SHP77 treated with DMSO at 0.1 percent for 48 hours (cell line): ENCODE measurements around the gene GABBR2.
"Not testable (repeated sequence)": the region's sequence is repeated elsewhere in the genome, so short reads cannot be mapped to it uniquely, and the experiment has no call there.

Experiments
- DNase-seq: peaks from one replicate; lab custom pipeline; 2025; lab: John Stamatoyannopoulos, UW

GABBR2 gene

DNA sequence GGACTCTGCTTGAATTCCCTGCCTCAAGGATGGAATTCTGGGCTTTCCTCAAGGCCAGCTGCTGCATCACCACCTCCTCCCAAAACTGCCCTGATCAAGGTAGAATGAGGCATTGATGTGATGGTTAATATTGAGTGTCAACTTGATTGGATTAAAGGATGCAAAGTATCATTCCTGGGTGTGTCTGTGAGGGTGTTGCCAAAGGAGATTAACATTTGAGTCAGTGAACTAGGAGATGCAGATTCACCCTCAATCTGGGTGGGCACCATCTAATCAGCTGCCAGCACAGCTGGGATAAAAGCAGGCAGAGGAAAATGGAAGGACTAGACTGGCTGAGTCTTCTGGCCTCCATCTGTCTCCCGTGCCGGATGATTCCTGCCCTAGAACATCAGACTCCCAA is 23.9 kb downstream of the GABBR2 start:
- DNase-seq: not testable (repeated sequence)

DNA sequence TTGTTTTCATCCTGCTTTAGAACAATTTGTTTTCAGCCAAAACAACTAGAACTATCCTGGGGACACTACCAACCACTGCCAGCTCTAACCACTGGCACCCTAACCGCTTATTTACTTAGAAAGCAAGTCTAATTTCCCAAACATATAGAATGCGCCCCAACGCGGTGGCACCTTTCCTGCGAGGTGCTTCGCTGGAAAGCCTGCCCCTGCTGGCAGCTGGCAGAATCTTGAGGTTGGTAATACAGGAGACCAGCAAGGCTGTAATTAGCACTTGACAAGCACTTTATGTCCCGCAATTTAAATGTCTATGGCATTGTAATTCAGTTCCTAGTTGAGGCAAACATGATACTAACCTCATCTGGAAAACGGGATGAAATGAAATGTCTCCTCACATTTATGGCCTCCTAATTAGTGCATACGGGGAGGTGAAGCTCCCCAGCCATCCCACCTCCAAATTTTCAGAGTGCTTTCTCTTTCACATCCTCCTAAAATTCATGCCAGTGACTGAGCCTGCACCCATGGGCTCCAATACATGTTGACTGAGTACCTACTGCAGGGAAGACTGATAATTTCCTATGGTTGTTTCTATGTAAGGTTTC is 30.4 kb downstream of the GABBR2 start:
- no peak for DNase-seq

DNA sequence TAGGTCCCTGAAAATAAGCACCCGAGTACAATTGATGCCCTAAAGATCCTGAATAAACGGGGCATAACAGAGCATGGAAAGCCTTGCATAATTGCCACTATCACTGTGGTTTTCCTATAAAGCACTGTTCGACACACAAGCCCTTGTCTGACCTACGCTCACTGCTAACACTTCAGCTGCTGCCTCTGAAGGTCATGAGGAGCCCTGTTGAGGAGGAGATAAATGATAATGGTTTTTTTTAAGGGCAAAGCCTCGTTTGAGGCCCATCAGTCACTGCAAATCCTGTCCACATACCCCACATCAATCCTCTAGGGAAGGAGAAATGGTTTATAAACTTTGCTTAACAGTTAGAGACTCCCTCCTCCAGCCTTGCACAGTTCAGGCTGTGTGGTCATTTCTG is 35.1 kb downstream of the GABBR2 start:
- DNase-seq: no peak

DNA sequence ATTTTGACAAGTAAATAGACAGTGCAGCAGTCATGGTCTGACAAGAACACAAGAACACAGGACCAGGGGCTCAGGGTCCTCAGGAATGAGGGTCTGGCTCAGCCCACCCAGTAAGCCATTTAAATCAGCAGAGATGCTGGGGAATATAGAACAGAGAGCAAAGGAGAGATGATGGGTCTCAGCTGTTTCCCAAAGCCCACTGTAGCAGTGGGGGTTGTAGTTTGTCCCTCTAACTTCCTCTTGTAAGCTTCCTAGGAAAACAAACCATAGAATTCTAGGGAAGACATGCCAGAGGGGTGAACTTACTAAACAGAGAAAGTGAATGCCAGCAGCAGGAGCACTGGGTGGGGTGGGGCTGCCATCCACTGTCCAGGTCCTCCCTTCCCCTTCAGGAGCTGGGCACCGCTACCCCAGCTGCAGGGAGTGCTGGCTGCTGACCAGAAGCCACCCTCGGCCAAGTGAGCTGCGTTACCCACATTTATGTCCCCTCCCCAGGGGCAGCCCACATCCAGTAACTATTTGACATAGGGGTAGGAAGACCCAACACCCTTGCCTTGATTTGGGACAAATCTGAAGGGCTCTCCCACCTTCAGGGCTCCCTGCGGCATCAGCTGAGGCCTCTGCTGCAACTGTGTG is 41.6 kb downstream of the GABBR2 start:
- no peak for DNase-seq

DNA sequence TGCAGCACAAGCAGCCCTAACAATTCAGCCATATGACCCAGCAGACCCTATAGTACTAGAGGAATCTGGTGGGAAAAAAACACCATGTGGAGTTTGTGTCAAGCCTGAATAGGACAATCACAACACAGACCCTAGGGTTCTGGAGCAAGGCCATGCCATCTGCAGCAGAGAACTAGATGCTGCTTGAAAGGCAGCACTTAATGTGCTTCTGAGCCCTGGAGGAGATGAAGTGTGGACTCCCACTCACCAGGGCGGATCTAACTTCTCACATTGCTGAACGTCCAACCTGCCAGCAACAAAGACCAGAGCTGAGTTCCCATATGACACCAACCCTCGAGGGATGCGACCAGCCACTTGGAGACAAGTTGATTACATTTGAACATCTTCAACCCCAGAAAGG is 43.2 kb downstream of the GABBR2 start:
- DNase-seq: no peak

DNA sequence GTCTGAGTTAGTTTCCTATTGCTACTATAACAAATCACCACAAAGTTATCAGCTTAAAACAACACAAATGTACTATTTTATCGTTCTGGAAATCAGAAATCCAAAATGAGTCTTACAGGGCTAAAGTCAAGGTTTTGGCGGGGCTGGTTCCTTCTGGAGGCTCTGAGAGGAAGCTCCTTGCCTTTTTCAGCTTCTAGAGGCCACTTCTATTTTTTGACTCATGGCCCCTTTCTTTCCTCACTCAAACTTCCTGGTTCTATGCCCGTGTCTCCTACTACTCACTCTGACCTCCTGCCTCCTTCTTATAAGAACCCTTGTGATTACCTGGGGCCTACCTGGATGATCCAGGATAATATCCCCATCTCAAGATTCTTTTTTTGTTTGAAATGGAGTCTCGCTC is 48.2 kb downstream of the GABBR2 start:
- no peak for DNase-seq

DNA sequence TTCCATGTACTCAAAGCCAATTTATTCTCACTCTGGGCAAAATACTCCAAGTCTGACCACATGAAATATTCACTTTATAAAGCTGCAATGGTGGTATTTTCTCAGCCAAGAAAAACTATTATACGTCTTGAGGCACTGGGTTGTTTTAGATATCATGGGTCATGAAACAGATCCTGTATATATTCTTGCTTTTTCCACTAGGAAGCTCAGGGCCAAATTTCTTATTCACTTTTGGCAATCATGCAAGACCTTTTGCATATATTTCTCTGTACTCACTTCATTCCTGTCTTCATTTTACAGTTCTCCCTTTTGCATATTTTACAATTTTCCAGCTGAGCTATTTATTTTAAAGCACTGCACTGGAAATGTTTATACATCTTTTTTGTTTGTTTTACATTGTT is 49.8 kb downstream of the GABBR2 start:
- DNase-seq: no peak

DNA sequence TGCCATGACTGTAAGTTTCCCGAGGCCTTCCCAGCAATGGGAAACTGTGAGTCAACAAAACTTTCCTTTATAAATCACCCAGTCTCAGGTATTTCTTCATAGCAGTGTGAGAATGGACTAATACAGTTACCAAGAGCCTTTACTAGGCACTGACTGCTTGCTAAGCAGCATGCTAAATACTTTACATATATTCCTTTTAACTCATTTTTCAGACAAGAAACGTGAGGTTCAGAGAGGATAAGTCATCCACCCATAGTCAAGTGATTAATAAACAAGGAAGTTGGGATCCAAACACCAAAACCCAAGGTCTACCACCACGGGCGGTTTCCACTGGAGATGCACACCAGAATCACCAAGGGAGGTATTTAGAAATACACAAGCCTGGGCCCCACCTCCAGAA is 50.8 kb downstream of the GABBR2 start:
- no peak for DNase-seq

DNA sequence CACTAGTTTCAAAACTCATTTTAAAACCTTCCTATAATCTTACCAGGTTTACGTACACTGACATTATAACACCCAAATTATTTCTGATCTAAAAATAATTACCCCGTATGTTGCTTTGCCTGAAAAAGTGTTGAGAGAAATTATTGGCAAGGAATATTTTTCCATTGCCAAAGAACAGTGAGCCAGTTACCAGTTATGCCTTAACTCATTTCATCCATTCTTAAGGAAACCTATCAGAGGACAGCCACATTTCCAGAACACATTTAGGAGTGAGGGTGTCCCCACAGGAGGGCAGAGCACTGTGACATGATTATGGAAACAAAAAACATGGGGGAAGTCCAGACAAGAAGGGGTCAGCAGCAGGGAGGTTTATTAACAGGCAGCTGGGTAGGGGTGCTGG is 52.2 kb downstream of the GABBR2 start:
- DNase-seq: no peak

DNA sequence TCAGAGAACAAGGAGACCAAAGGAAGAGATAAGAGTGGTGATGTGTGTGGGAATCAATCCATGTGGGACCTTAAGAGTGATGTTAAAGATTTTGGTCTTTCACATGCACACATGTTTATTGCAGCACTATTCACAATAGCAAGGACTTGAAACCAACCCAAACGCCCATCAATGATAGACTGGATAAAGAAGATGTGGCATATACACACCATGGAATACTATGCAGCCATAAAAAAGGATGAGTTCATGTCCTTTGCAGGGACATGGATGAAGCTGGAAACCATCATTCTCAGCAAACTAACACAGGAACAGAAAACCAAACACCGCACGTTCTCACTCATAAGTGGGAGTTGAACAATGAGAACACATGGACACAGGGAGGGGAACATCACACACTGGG is 53.3 kb downstream of the GABBR2 start:
- DNase-seq: not testable (repeated sequence)

DNA sequence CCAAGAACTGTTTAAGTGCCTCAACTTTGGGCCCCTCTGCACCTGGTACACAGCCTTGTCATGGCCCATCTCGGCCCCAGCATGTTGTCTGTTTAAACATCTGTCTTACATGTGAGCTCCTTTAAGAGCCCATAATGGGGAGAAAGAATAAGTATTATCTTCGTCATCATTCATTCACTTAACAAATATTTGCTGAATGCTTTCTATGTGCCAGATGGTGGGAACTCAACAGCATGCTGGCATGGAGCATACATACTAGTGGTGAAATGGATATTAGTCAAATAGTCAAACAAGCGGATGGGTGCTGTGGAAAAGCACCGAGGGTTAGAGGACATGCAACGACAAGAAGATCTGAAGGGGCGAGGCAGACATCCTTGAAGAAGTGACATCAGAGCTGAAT is 54.5 kb downstream of the GABBR2 start:
- peak; percentile 96 for DNase-seq

DNA sequence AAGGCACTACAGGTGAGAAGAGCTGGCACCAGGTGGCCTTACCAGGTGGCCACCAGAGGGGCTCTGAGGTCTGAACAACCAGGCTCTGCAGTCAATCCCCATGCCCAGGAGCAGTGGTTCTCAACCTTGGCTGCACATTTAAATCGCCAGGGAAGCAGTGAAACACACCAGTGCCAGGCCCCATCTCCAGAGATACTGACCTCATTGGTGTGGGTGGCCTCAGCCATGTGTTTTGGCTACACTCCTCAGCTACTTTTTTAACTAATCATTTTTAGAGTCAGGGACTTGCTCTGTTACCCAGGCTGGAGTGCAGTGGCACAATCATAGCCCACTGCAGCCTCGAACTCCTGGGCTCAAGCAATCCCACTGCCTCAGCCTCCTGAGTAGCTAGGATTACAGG is 56.0 kb downstream of the GABBR2 start:
- DNase-seq: no peak

DNA sequence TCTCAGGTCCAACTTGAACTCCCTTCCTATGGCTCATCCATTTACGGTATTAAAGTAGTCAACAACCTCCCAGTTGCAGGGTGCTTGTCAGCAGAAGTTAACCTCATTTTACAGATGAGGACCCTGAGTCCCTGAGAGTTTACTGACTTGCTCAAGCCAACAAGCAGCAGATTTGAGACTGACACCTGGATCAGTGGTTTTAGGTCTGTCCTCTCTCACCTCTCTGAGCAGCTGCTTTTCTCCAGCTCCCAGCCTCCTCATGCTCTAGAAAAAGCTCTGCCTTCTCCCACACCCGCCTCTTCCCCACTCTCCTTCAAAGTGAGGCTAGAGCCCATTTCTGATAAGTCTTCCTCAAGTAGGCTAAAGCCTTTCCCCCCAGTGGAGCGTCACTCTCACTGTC is 56.4 kb downstream of the GABBR2 start:
- DNase-seq: no peak

DNA sequence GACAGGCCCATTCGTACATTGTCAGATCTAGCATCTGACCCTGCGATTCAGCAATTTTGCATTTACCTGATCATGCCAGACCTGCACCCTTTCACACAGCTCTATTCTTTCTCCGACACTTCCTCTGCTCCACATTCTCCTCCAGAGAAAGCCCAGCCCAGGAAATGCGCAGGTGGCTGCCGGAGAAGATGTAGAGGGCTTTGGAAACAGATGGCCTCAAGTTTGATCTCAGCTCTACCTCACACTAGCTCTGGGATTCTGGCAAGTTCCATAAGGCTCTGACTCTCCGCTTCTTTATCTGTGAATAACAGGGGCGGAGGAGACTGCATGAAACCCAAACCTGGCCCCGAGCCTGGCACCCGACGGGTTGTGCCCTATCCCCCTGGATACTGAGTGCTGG is 61.5 kb downstream of the GABBR2 start:
- DNase-seq: no peak

DNA sequence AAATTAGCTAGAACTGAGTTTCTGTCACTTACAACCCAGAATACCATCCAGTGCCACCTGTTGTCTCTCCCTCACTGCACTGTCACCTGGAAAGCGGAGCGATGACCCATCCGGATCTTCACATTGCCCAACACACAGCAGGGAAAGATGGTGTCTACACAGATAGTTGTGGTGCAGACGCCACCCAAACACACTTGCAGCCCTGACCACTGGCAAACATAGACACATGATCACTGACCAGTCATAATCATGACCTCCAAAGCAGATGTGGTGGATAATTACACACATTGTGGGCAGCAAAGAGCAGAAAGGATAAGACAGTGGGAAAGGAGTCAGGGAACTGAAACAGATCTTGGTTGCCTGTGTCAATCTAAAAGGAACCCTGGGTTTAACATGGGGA is 64.7 kb downstream of the GABBR2 start:
- no peak for DNase-seq

DNA sequence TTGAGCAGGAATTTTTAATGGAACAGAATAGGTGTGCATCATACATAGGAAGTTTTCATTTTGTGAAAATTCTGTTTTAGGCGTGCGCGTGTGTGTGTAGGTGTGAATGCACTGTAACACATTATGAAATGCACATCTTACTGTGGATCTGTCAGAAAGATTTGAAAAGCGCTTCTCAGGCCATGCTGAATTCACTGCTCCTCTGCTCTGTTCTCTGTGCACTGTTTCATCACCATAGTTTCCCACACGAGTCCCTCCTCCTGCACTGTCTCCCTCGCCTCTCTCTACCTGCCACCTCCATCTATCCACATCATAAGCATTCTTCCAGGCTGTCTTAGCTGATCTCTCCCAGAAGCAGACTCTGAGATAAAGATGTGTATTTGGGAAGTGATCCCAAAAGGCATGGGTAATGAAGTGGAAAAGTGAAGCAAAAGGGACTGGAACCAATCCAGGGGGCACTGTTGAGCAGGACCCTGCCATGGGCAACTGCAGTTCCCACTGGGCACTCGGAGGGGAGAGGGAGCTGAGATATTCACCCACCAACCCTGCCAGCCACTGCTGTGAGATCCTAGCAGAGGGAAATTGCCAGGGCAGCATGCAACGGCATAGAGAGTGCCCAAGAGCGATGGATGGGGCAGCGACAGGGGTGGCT is 65.9 kb downstream of the GABBR2 start:
- DNase-seq: no peak

DNA sequence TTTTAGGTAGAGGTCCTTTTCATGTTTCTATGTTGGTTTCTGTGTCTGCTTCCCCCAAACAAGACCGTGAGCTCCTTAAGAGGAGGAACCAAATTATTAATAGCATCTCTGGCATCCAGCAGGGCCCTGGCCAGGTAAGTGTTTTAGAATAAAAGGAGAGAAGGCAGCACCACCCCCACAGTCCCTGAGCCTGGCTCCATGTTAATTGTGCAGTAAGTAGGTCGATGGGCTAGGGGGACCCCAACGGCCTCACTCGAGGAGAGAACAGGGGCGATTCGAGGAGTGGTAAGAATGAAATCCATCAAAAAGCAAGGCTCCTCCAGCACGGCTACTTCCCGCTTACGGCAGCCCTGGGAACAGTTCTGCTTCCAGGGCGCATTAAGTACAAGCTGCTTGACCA is 67.0 kb downstream of the GABBR2 start:
- DNase-seq: no peak

DNA sequence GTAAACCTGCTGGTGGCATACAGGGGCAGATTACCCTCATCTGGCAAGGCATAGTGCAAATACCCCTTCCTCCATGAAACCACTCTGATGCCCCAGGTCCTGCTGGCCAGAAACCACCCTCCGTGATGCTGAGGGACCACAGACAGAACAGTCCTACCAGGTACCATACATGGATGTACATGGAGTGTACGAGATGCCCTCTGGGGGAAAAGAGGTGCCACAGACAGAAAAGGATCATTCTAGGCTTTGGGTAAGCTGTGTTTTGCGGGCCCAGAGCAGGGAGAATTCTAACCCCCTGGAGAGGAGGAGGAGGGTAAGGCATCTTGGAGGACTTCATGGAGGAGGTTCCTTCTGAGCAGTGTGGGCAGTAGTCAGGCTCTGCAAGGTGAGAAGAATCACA is 68.3 kb downstream of the GABBR2 start:
- DNase-seq: no peak

DNA sequence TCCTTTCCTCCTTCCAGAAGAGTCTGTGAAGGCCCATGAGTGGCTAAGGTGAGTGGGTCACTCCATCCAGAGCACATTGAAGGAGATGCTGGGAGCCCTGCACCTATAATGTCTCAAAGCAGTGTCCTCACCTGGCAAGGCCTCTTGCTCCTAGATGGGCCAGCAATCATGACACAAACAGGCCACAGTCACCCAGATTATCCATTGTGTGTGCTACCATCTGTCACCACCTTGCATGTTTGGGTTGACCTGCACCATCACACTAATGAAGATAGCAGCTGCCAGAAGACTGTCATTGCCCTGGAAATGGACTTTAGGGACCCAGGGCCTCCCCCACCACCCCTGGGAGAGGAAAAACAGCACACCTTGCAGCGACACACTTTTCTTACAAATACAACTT is 69.6 kb downstream of the GABBR2 start:
- no peak for DNase-seq

DNA sequence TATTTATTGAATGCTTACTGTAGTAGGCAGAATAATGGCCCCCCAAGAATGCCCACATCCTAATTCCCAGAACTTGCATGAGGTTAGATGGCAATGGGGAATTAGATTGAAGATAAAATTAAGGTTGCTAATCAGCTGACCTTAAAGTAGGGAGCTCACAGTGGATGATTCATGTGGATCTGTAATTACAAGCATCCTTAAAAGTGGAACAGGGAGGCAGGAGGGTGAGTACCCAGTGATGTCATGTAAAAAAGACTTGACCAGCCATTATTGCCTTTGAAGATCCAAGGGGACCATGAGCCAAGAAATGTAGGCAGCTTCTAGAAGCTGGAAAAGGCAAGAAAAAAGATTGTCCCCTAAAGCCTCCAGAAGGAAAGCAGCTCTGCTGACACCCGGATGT is 71.4 kb downstream of the GABBR2 start:
- DNase-seq: no peak

DNA sequence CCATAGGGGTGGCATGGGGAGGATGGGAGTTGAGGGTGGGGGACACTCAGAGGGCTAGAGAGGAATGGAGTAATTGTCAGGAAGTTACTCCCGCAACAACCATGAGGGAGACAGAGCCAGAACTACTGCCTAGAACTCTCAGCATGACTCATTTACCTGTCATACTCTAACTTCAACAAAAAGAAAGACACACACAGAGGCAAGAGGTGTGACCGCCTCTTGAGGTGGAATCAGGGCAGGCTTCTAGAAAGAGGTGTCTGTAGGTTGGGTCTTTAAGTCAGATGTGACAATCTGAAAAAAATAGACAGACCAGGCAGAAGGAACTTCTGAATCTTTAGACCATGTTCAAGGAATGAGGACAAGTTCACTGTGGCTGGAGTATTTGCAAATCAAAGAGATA is 73.4 kb downstream of the GABBR2 start:
- no peak for DNase-seq

DNA sequence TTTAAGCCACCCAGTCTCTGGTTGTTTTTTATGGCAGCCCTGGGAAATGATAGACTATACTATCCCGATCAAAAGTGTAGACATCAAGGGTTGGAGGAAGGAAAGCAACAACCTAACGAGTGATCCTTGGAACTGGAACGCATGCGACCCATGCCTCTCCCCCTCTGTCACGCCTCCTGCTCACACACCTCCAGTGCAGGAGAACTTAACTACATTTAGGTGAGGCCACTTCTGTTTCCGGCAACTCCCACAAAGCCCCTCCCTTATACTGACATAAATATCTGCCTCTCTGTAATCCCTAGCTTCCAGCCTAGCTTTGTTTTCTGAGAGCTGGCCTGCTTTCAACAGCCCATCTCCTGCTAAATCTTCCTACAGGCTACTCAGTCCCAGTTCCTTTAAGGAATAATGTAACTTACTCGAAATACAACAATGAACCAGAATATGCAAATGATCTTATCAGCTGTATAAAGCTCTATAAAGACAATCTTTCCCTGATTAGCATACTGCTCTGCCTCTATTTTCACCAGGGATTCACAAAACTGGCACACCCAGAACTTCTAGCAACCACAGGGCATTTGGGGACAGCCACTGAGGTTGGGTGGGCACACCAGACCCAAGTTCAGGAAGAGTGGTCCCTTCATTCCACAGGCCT is 73.9 kb downstream of the GABBR2 start:
- DNase-seq: no peak

DNA sequence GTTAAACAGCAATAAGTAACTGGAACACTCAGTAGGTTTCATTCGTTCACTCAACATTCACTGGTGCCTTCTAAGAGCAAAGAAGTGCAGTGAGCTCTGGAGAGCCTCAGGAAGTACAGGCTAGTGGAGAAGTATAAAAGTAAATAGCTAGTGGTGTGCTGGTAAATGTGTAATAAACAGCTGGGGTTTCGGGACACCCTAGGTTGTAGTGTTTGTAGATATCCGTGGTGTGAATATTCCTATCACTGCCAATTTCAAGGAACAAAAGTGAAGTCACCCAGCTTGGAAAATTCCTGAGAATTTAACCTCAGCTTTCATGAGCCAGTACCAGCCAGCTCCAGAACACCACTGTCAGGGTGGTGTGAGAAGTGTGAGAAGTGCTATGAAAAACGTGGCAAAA is 75.9 kb downstream of the GABBR2 start:
- no peak for DNase-seq
